AG09309 (cell line): ENCODE measurements around the gene DPAGT1.
"Not testable (repeated sequence)": the region's sequence is repeated elsewhere in the genome, so short reads cannot be mapped to it uniquely, and the experiment has no call there.

Source experiments
- DNase-seq: peaks from one replicate; pipeline ENCODE4 v3.0.0-alpha.2; 2010; ENCODE audit warnings: low read depth
- H3K4me3 ChIP-seq: 2 replicates; pipeline ENCODE4 v1.5.1; 2011; ENCODE audit warnings: mild to moderate bottlenecking, low read depth, low read length, moderate library complexity; ENCODE audit not compliant: control insufficient read depth
- CTCF ChIP-seq: IDR thresholded peaks from 2 replicates; pipeline ENCODE4 v1.5.1; 2011; ENCODE audit warnings: mild to moderate bottlenecking, low read depth, low read length, inconsistent platforms; ENCODE audit not compliant: insufficient read depth, control insufficient read depth; ENCODE audit errors: missing control alignments

The DPAGT1 gene

GRCh38 chr11:119144825-119145486, 43.3 kb upstream of the DPAGT1 start:
- DNase-seq = no peak
- TF ChIP-seq CTCF = peak; percentile 64
- no peak overlapping the region for H3K4me3 ChIP-seq

- DNase-seq, H3K4me3 ChIP-seq: not testable (repeated sequence)
These were observed 37.6 kb upstream of the DPAGT1 start for GRCh38 chr11:119139276-119139675.

GRCh38 chr11:119134389-119134978, 32.8 kb upstream of the DPAGT1 start:
- H3K4me3 ChIP-seq = no peak overlapping the region
- peak; percentile 63 for TF ChIP-seq CTCF
- no peak for DNase-seq

GRCh38 chr11:119130662-119131061, 29.0 kb upstream of the DPAGT1 start:
- TF ChIP-seq CTCF = no peak
- no peak overlapping the region for H3K4me3 ChIP-seq
- no peak for DNase-seq

GRCh38 chr11:119126675-119127268, 25.1 kb upstream of the DPAGT1 start:
- no peak for DNase-seq
- no peak for TF ChIP-seq CTCF
- H3K4me3 ChIP-seq = no peak overlapping the region

- TF ChIP-seq CTCF = no peak
- no peak overlapping the region for H3K4me3 ChIP-seq
- DNase-seq = no peak
These were observed 24.2 kb upstream of the DPAGT1 start for GRCh38 chr11:119125821-119126220.

- peak overlapping the region; percentile 96 for H3K4me3 ChIP-seq
- no peak for TF ChIP-seq CTCF
- DNase-seq = no peak
These were observed 20.1 kb upstream of the DPAGT1 start for GRCh38 chr11:119121811-119122124.
